Panc1 (cell line): ENCODE results near the gene IFNE.

ENCODE experiments used
- CTCF ChIP-seq: fragments of 450-650 bp; IDR thresholded peaks from 2 replicates; pipeline ENCODE4 v1.5.1; 2017; ENCODE audit warnings: mild to moderate bottlenecking
- POLR2AphosphoS5 ChIP-seq: IDR thresholded peaks from 2 replicates; pipeline ENCODE4 v1.6.1; 2012; ENCODE audit warnings: mild to moderate bottlenecking, low read depth, low read length, moderate library complexity
- SIN3A ChIP-seq: IDR thresholded peaks from 2 replicates; pipeline ENCODE4 v1.6.1; 2012; ENCODE audit warnings: low read depth, mild to moderate bottlenecking, low read length, moderate library complexity, borderline replicate concordance; ENCODE audit not compliant: insufficient read depth
- TCF7L2 ChIP-seq: IDR thresholded peaks from 2 replicates; pipeline ENCODE4 v1.6.1; 2011; ENCODE audit warnings: mild to moderate bottlenecking, low read depth, low read length, inconsistent platforms

- TF ChIP-seq CTCF: no peak
- no peak for TF ChIP-seq SIN3A
- no peak; the same call in 1 of the 2 replicates for TF ChIP-seq POLR2AphosphoS5
- no peak for TF ChIP-seq TCF7L2
Observed at GRCh38 chr9:21506626-21507482, 24.7 kb upstream of the IFNE start.
